Thymus (tissue), 11 donors: ENCODE data around the gene SLC40A1. TPM values are rescaled to one million over a fixed set of nuclear protein-coding genes. Genes with fewer than 3 reads are reported as not detected.

Experiments
- DNase-seq, 9 donors: peaks; one replicate each; pipeline ENCODE4 v3.0.0-alpha.2; 2013; ENCODE audit warnings: low spot score in 9 of 9, low read depth in 6 of 9, missing footprints in 1 of 9
- H3K27ac ChIP-seq, 2 donors: one replicate each; pipeline ENCODE4 v1.5.1; 2013; ENCODE audit warnings: control low read depth in 1 of 2, low read depth in 1 of 2, low read length in 1 of 2, mild to moderate bottlenecking in 1 of 2, moderate library complexity in 1 of 2
- H3K27me3 ChIP-seq, 2 donors: one replicate each; pipeline ENCODE4 v1.5.1; 2013; ENCODE audit warnings: low read length in 1 of 2; ENCODE audit not compliant: control insufficient read depth in 2 of 2, insufficient read depth in 1 of 2
- H3K36me3 ChIP-seq, 2 donors: one replicate each; pipeline ENCODE4 v1.5.1; 2013; ENCODE audit warnings: low read length in 1 of 2, mild to moderate bottlenecking in 1 of 2, moderate library complexity in 1 of 2; ENCODE audit not compliant: control insufficient read depth in 2 of 2, insufficient read depth in 2 of 2
- H3K4me1 ChIP-seq, 2 donors: one replicate each; pipeline ENCODE4 v1.5.1; 2013; ENCODE audit warnings: low read length in 2 of 2; ENCODE audit not compliant: control insufficient read depth in 2 of 2, insufficient read depth in 2 of 2
- H3K4me3 ChIP-seq, 2 donors: one replicate each; pipeline ENCODE4 v1.5.1; 2013; ENCODE audit warnings: low read length in 2 of 2, control low read depth in 1 of 2, mild to moderate bottlenecking in 1 of 2
- H3K9me3 ChIP-seq, 2 donors: one replicate each; pipeline ENCODE4 v1.5.1; 2013; ENCODE audit warnings: low read length in 1 of 2, mild to moderate bottlenecking in 1 of 2; ENCODE audit not compliant: control insufficient read depth in 2 of 2, insufficient read depth in 1 of 2
- WGBS: extraction: QIAGEN DNeasy Blood & Tissue Kit; methylation state at CpG from one replicate; pipeline ENCODE4 v1.1.7; 2013; 5-methylcytosine and 5-hydroxymethylcytosine counted together
- polyA plus RNA-seq: library from polyadenylated mRNA; stranded (reverse); fragments of 200-250 nt; gene quantifications from one replicate; pipeline ENCODE4 v1.2.3, GENCODE V29; 2013
- total RNA-seq: library from RNA; stranded (reverse); fragments of 120-200 nt; gene quantifications from one replicate; pipeline ENCODE4 v1.2.4, GENCODE V29; 2013
- donor health status: healthy.

The SLC40A1 gene
- total and polyA plus RNA-seq, 2 donors, result 53.1 to 75.3 TPM

- Histone ChIP-seq H3K4me1 (no peaks in the 10 kb centered on the region), H3K27ac (no peak overlapping the region), H3K27me3 (no peaks in the 10 kb centered on the region), H3K36me3 (peaks cover 6 to 7% of the 10 kb centered on the region in 2 donors), H3K4me3 (no peak overlapping the region), H3K9me3 (no peaks in the 10 kb centered on the region)
- no peak for DNase-seq
- 97% methylated on average over 2 of the region's 2 CpGs for WGBS
Measured at GRCh38 chr2:189559579-189560272, 20.9 kb downstream of the SLC40A1 start.

GRCh38 chr2:189558516-189559272 lies 21.9 kb downstream of the SLC40A1 start:
- H3K27ac ChIP-seq, result no peak overlapping the region

GRCh38 chr2:189557373-189557772 lies 23.2 kb downstream of the SLC40A1 start:
- H3K4me3 ChIP-seq, result no peak overlapping the region
- H3K27me3 ChIP-seq, result no peaks in the 10 kb centered on the region
- no peak overlapping the region for H3K27ac ChIP-seq
- 95% methylated on average over 1 of the region's 1 CpG for WGBS
- no peak for DNase-seq
- H3K36me3 ChIP-seq, result no peaks in the 10 kb centered on the region
- no peaks in the 10 kb centered on the region for H3K4me1 ChIP-seq
- H3K9me3 ChIP-seq, result no peaks in the 10 kb centered on the region

More at GRCh38 chr2:189558516-189559272, 21.9 kb downstream of the SLC40A1 start:
- H3K36me3 ChIP-seq, result peaks cover 3% of the 10 kb centered on the region in 2 donors
- DNase-seq, result no peak
- no peaks in the 10 kb centered on the region for H3K9me3 ChIP-seq
- H3K27me3 ChIP-seq, result no peaks in the 10 kb centered on the region
- 97% methylated on average over 6 of the region's 6 CpGs for WGBS
- H3K4me1 ChIP-seq, result no peaks in the 10 kb centered on the region
- no peak overlapping the region for H3K4me3 ChIP-seq

GRCh38 chr2:189556526-189556925 lies 24.1 kb downstream of the SLC40A1 start:
- Histone ChIP-seq H3K4me1 (no peaks in the 10 kb centered on the region), H3K4me3 (no peak overlapping the region), H3K27me3 (no peaks in the 10 kb centered on the region), H3K9me3 (no peaks in the 10 kb centered on the region), H3K27ac (no peak overlapping the region), H3K36me3 (no peaks in the 10 kb centered on the region)
- DNase-seq, result no peak
- WGBS, result 97% methylated on average over 7 of the region's 7 CpGs

GRCh38 chr2:189555232-189555631 lies 25.4 kb downstream of the SLC40A1 start:
- Histone ChIP-seq H3K36me3 (no peaks in the 10 kb centered on the region), H3K9me3 (no peaks in the 10 kb centered on the region), H3K4me3 (no peak overlapping the region), H3K4me1 (no peaks in the 10 kb centered on the region), H3K27ac (no peak overlapping the region), H3K27me3 (no peaks in the 10 kb centered on the region)
- WGBS, result 98% methylated on average over 2 of the region's 2 CpGs
- no peak for DNase-seq

GRCh38 chr2:189553504-189554088 lies 27.0 kb downstream of the SLC40A1 start:
- no peak overlapping the region for H3K27ac ChIP-seq
- no peak for DNase-seq
- no peaks in the 10 kb centered on the region for H3K4me1 ChIP-seq
- H3K4me3 ChIP-seq, result no peak overlapping the region
- H3K36me3 ChIP-seq, result no peaks in the 10 kb centered on the region
- H3K9me3 ChIP-seq, result no peaks in the 10 kb centered on the region
- H3K27me3 ChIP-seq, result no peaks in the 10 kb centered on the region
- 97% methylated on average over 1 of the region's 1 CpG for WGBS

GRCh38 chr2:189552991-189553404 lies 27.6 kb downstream of the SLC40A1 start:
- H3K27me3 ChIP-seq, result no peaks in the 10 kb centered on the region
- no peak overlapping the region for H3K4me3 ChIP-seq
- no peaks in the 10 kb centered on the region for H3K36me3 ChIP-seq
- no peak overlapping the region for H3K27ac ChIP-seq
- DNase-seq, result no peak
- WGBS, result 81% methylated on average over 2 of the region's 2 CpGs
- H3K4me1 ChIP-seq, result no peaks in the 10 kb centered on the region
- H3K9me3 ChIP-seq, result no peaks in the 10 kb centered on the region

- no peak overlapping the region for H3K27ac ChIP-seq
- H3K9me3 ChIP-seq, result no peaks in the 10 kb centered on the region
- 77% methylated on average over 6 of the region's 6 CpGs for WGBS
- DNase-seq, result no peak
- H3K4me1 ChIP-seq, result no peaks in the 10 kb centered on the region
- H3K4me3 ChIP-seq, result no peak overlapping the region
- no peaks in the 10 kb centered on the region for H3K36me3 ChIP-seq
- no peaks in the 10 kb centered on the region for H3K27me3 ChIP-seq
Measured at GRCh38 chr2:189552334-189552990, 28.1 kb downstream of the SLC40A1 start.

- Histone ChIP-seq H3K27ac (no peak overlapping the region), H3K4me1 (no peaks in the 10 kb centered on the region), H3K36me3 (no peaks in the 10 kb centered on the region), H3K27me3 (no peaks in the 10 kb centered on the region), H3K9me3 (no peaks in the 10 kb centered on the region), H3K4me3 (no peak overlapping the region)
- no peak for DNase-seq
Measured at GRCh38 chr2:189551808-189552207, 28.8 kb downstream of the SLC40A1 start.
